OCI-M1 (cell line): ENCODE results near the gene MGAT4A.
"Not testable (repeated sequence)": the region's sequence is repeated elsewhere in the genome, so short reads cannot be mapped to it uniquely, and the experiment has no call there.

ENCODE experiments used
- DNase-seq: peaks from one replicate; lab custom pipeline; 2025; lab: John Stamatoyannopoulos, UW

The MGAT4A gene

GRCh38 chr2:98607104-98607503 lies 123.8 kb downstream of the MGAT4A start:
- peak; percentile 15 for DNase-seq

GRCh38 chr2:98606431-98606830 lies 124.5 kb downstream of the MGAT4A start:
- no peak for DNase-seq

- DNase-seq = no peak
Observed at GRCh38 chr2:98605076-98605475, 125.9 kb downstream of the MGAT4A start.

- no peak for DNase-seq
Observed at GRCh38 chr2:98604547-98604946, 126.4 kb downstream of the MGAT4A start.

- DNase-seq = peak; percentile 20
Observed at GRCh38 chr2:98601532-98602132, 129.3 kb downstream of the MGAT4A start.

GRCh38 chr2:98598781-98599428 lies 132.0 kb downstream of the MGAT4A start:
- no peak for DNase-seq

GRCh38 chr2:98594665-98595064 lies 136.3 kb downstream of the MGAT4A start:
- not testable (repeated sequence) for DNase-seq

GRCh38 chr2:98592565-98592964 lies 138.4 kb downstream of the MGAT4A start:
- DNase-seq = no peak

GRCh38 chr2:98589489-98589888 lies 141.4 kb downstream of the MGAT4A start:
- DNase-seq = no peak

- no peak for DNase-seq
Observed at GRCh38 chr2:98588880-98589431, 142.0 kb downstream of the MGAT4A start.

- no peak for DNase-seq
Observed at GRCh38 chr2:98586551-98587140, 144.3 kb downstream of the MGAT4A start.

- no peak for DNase-seq
Observed at GRCh38 chr2:98585386-98585785, 145.5 kb downstream of the MGAT4A start.

GRCh38 chr2:98583816-98584618 lies 146.9 kb downstream of the MGAT4A start:
- DNase-seq = no peak

- DNase-seq = no peak
Observed at GRCh38 chr2:98583276-98583675, 147.7 kb downstream of the MGAT4A start.

GRCh38 chr2:98582523-98582922 lies 148.4 kb downstream of the MGAT4A start:
- no peak for DNase-seq

GRCh38 chr2:98580656-98581284 lies 150.2 kb downstream of the MGAT4A start:
- no peak for DNase-seq

- no peak for DNase-seq
Observed at GRCh38 chr2:98579926-98580325, 151.0 kb downstream of the MGAT4A start.

GRCh38 chr2:98578231-98578630 lies 152.7 kb downstream of the MGAT4A start:
- no peak for DNase-seq

GRCh38 chr2:98577313-98577712 lies 153.6 kb downstream of the MGAT4A start:
- no peak for DNase-seq

- no peak for DNase-seq
Observed at GRCh38 chr2:98576666-98577312, 154.1 kb downstream of the MGAT4A start.

GRCh38 chr2:98573426-98573825 lies 157.5 kb downstream of the MGAT4A start:
- DNase-seq = no peak
